BJ (cell line): ENCODE results near the gene SPEM1. TPM values are rescaled to one million over a fixed set of nuclear protein-coding genes. Genes with fewer than 3 reads are reported as not detected.

Experiments
- CTCF ChIA-PET: fragments of 350-600 bp; formaldehyde crosslinking; extraction: SDS; loops from one replicate; lab custom pipeline; 2021; ENCODE audit warnings: antibody characterized with exemption, inconsistent platforms; lab: Yijun Ruan, JAX
- POLR2A ChIA-PET: fragments of 300-600 bp; sonication (Branson Sonifier 250); formaldehyde crosslinking; extraction: SDS; loops from one replicate; lab custom pipeline; 2021; ENCODE audit warnings: antibody characterized with exemption; lab: Charles Lee
- DNase-seq: peaks from one replicate; pipeline ENCODE4 v3.0.0-alpha.2; 2011; ENCODE audit warnings: low read depth
- H3K27me3 ChIP-seq: 2 replicates; pipeline ENCODE4 v1.6.0; 2011; ENCODE audit warnings: low read length; ENCODE audit not compliant: control insufficient read depth, insufficient read depth
- H3K36me3 ChIP-seq: 2 replicates; pipeline ENCODE4 v1.5.1; 2011; ENCODE audit warnings: low read length; ENCODE audit not compliant: control insufficient read depth, insufficient read depth
- H3K4me3 ChIP-seq: 2 replicates; pipeline ENCODE4 v1.5.1; 2011; ENCODE audit warnings: low read depth, mild to moderate bottlenecking, control low read depth, low read length
- polyA plus RNA-seq: library from polyadenylated mRNA; depleted of rRNA; stranded (reverse); fragments of >200 nt; gene quantifications from 2 replicates; pipeline ENCODE4 v1.2.3, GENCODE V29; 2011
- TF ChIP-seq, protein P1 (sequence below): IDR thresholded peaks from 2 replicates; pipeline ENCODE4 v1.5.1; 2011; ENCODE audit warnings: low read depth, mild to moderate bottlenecking, control low read depth, inconsistent platforms, low read length, moderate library complexity; ENCODE audit not compliant: insufficient read depth

Gene SPEM1
- polyA plus RNA-seq, 1 experiment: not detected

DNA sequence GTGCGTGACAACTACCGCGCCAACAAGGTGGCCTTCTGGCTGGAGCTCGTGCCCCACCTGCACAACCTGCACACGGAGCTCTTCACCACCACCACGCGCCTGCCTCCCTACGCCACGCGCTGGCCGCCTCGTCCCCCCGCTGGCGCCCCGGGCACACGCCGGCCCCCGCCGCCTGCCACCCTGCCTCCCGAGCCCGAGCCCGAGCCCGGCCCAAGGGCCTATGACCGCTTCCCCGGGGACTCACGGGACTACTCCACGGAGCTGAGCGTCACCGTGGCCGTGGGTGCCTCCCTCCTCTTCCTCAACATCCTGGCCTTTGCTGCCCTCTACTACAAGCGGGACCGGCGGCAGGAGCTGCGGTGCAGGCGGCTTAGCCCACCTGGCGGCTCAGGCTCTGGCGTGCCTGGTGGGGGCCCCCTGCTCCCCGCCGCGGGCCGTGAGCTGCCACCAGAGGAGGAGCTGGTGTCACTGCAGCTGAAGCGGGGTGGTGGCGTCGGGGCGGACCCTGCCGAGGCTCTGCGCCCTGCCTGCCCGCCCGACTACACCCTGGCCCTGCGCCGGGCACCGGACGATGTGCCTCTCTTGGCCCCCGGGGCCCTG is 3.0 kb upstream of the SPEM1 start:
- DNase-seq: no peak
- no peak overlapping the region for H3K4me3 ChIP-seq
- H3K36me3 ChIP-seq: peaks cover 16% of the 10 kb centered on the region
- ChIA-PET POLR2A (no interaction called here), CTCF (no interaction called here)
- TF ChIP-seq, protein P1, sequence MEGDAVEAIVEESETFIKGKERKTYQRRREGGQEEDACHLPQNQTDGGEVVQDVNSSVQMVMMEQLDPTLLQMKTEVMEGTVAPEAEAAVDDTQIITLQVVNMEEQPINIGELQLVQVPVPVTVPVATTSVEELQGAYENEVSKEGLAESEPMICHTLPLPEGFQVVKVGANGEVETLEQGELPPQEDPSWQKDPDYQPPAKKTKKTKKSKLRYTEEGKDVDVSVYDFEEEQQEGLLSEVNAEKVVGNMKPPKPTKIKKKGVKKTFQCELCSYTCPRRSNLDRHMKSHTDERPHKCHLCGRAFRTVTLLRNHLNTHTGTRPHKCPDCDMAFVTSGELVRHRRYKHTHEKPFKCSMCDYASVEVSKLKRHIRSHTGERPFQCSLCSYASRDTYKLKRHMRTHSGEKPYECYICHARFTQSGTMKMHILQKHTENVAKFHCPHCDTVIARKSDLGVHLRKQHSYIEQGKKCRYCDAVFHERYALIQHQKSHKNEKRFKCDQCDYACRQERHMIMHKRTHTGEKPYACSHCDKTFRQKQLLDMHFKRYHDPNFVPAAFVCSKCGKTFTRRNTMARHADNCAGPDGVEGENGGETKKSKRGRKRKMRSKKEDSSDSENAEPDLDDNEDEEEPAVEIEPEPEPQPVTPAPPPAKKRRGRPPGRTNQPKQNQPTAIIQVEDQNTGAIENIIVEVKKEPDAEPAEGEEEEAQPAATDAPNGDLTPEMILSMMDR: no peak
- no peaks in the 10 kb centered on the region for H3K27me3 ChIP-seq

DNA sequence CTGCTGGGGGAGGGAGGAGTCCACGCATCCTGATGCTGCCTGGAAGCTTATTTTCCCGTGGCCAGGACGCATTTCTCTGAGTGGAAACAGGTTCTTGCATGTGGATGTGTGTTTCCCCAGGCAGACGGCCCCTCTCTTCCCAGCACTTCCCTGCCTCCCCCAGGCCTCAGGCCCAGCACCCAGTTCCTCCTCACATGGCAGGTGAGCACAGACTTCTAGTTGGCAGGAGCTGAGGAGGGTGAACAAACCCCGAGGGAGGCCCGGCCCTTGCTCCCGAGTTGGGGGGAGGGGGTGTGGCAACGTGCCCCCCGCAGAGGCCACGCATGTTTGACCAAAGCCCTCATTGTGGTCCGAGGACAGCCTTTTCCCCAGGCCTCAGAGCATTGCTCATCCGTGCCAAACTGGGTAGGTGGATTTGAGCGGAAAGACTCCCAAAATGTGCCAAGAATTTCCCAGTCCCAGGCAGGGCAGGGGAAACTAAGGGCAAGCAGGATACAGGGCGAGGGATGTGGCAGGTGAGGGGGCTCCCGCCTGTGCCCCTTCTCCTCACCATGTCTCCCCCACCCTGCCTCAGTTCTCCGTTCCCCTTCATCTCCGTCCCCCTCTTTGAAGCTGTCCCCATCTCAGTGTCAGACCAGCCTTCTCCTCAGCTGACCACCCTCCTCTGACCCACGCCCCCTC is 1.5 kb upstream of the SPEM1 start:
- POLR2A ChIA-PET: no interaction called here
- Histone ChIP-seq H3K4me3 (no peak overlapping the region), H3K27me3 (no peaks in the 10 kb centered on the region), H3K36me3 (peaks cover 16% of the 10 kb centered on the region)
- CTCF ChIA-PET: no interaction called here
- no peak for DNase-seq
- TF ChIP-seq, protein P1: no peak

DNA sequence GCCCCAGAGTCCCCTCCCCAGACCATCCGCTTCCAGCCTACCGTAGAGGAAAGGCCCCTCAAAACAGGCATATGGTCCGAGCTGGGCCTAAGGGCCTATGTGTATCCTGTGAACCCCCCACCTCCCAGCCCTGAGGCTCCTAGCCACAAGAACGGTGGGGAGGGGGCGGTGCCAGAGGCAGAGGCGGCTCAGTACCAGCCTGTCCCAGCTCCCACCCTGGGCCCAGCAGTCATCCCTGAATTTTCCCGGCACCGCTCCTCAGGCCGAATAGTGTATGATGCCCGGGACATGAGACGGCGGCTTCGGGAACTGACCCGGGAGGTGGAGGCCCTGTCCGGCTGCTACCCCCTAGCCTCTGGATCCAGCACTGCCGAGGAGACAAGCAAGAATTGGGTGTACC is 1.1 kb downstream of the SPEM1 start:
- Histone ChIP-seq H3K4me3 (no peak overlapping the region), H3K36me3 (peaks cover 7% of the 10 kb centered on the region), H3K27me3 (no peaks in the 10 kb centered on the region)
- TF ChIP-seq, protein P1: no peak
- ChIA-PET POLR2A (no interaction called here), CTCF (interaction anchor here (0.9 kb wide), 1 partner anchor 9 kb away, joined by 3 read pairs; no protein-coding TSS in a partner anchor)
- DNase-seq: no peak

DNA sequence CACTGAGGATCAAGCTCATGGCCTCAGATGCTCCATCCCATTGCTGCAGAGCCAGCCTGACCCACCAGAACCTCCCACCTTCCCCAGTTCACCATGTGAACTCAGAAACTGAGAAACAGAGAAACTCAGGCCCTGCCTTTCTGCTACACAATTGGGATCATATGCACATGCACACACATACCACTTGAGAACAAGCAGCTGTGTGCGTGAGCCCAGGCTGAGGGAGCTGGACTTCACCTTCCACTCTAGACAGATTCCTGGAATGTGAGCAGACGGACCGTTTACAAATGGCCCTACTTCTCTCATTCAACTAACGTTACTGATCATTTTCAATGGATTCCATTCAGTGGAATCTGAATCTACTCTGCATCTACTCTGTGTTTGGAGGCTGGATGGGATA is 3.6 kb downstream of the SPEM1 start:
- CTCF ChIA-PET: no interaction called here
- POLR2A ChIA-PET: no interaction called here
- Histone ChIP-seq H3K4me3 (no peak overlapping the region), H3K36me3 (no peaks in the 10 kb centered on the region), H3K27me3 (no peaks in the 10 kb centered on the region)
- TF ChIP-seq, protein P1: no peak
- no peak for DNase-seq

DNA sequence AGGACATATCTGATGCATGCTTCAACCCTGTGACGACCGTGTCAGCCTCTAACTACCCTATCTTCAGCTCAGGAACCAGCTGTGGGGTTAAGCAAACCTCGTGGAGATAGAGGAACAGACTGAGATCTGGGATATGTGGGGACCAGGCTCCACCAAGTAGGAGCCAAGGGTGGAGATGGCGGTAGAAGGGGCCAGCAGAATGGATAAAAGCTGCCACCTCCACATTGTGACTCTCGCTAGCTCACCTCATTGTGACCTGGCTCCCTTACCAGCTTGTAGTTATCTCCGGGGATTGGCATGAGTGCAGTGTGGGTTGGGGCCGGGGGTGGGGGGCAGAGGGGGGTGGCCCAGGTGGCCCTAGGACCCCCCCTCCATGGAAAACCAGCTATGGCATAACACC is 5.2 kb downstream of the SPEM1 start, which contains the start of gene SPEM2:
Gene SPEM2, plus strand, starts transcription at position 301 of the 400 bp plus-strand sequence. Its CDS starts 73 bp downstream, at position 374.
- Histone ChIP-seq H3K4me3 (no peak within 1 kb of the TSS), H3K27me3 (no peaks in the 10 kb centered on the region), H3K36me3 (no peaks in the 10 kb centered on the region)
- POLR2A ChIA-PET: interaction anchor here (0.6 kb wide), 1 partner anchor 136 kb away, joined by 3 read pairs; no protein-coding TSS in a partner anchor
- DNase-seq: no peak
- TF ChIP-seq, protein P1: no peak
- CTCF ChIA-PET: no interaction called here
